HG03378 (cell line): ENCODE data around the gene DQX1.
"Not testable (repeated sequence)": the region's sequence is repeated elsewhere in the genome, so short reads cannot be mapped to it uniquely, and the experiment has no call there.

Source experiments
- ATAC-seq: cut with Tn5 transposase; IDR thresholded peaks from one replicate; pipeline ENCODE4 v1.9.1; 2021; ENCODE audit warnings: mild to moderate bottlenecking, moderate library complexity; ENCODE audit not compliant: unreplicated experiment

Gene DQX1

GRCh38 chr2:74497777-74498499 is 28.1 kb downstream of the DQX1 start:
- ATAC-seq = no peak

GRCh38 chr2:74496997-74497776 is 28.8 kb downstream of the DQX1 start:
- no peak for ATAC-seq

GRCh38 chr2:74495440-74495839 is 30.6 kb downstream of the DQX1 start:
- no peak for ATAC-seq

GRCh38 chr2:74493546-74493945 is 32.5 kb downstream of the DQX1 start:
- no peak for ATAC-seq

- ATAC-seq = no peak
Measured at GRCh38 chr2:74491648-74492544, 34.1 kb downstream of the DQX1 start.

- no peak for ATAC-seq
Measured at GRCh38 chr2:74489906-74490305, 36.1 kb downstream of the DQX1 start.

GRCh38 chr2:74488643-74489481 is 37.2 kb downstream of the DQX1 start:
- ATAC-seq = no peak

GRCh38 chr2:74486141-74486540 is 39.9 kb downstream of the DQX1 start:
- no peak for ATAC-seq

- ATAC-seq = not testable (repeated sequence)
Measured at GRCh38 chr2:74483675-74484164, 42.3 kb downstream of the DQX1 start.

GRCh38 chr2:74482801-74483674 is 43.0 kb downstream of the DQX1 start, which contains the start of the genes CCDC142 and TTC31:
Gene CCDC142 (minus strand): TSS chr2:74482998. CDS start chr2:74482837, 161 bp downstream.
Gene TTC31 (plus strand): TSS chr2:74483081. CDS start chr2:74483096, 15 bp downstream.
- peak; percentile 88 for ATAC-seq

GRCh38 chr2:74481961-74482800 is 43.9 kb downstream of the DQX1 start:
- ATAC-seq = peak; percentile 30

GRCh38 chr2:74481431-74481830 is 44.6 kb downstream of the DQX1 start:
- no peak for ATAC-seq

GRCh38 chr2:74474899-74475298 is 51.1 kb downstream of the DQX1 start:
- ATAC-seq = no peak

GRCh38 chr2:74474481-74474880 is 51.5 kb downstream of the DQX1 start:
- no peak for ATAC-seq

GRCh38 chr2:74472945-74473258 is 53.1 kb downstream of the DQX1 start:
- ATAC-seq = peak; percentile 2

- peak; percentile 76 for ATAC-seq
Measured at GRCh38 chr2:74472086-74472944, 53.7 kb downstream of the DQX1 start, which contains the start of gene MRPL53. Gene MRPL53 (minus strand): TSS chr2:74472680. CDS start chr2:74472660, 20 bp downstream.
